Pancreas (tissue), 10 donors: ENCODE measurements around the gene GSTM1. TPM values are rescaled to one million over a fixed set of nuclear protein-coding genes. Genes with fewer than 3 reads are reported as not detected.
A peak's percentile ranks its signal among the peaks of the same experiment; 100 is the strongest.

Experiments
- ATAC-seq, 4 donors: fragments of 200-7000 bp; cut with Tn5 transposase; one replicate each; pipeline versions ENCODE4 v1.8.0 to v1.9.1; 2020; ENCODE audit warnings: mild to moderate bottlenecking in 4 of 4, moderate library complexity in 4 of 4
- DNase-seq, 6 donors: peaks; one replicate each; pipeline ENCODE4 v3.0.0-alpha.2; 2020
- FAIRE-seq: peaks from 2 replicates; lab custom pipeline; 2012; peaks lifted over from hg19 to GRCh38; lab: Jason Lieb, UNC
- H3K27ac ChIP-seq, 4 donors: fragments of 200-600 bp; sonication (generic); 1 replicate in 3 of 4; 2 replicates in 1 of 4; pipeline versions ENCODE4 v1.5.0 to v1.8.0; 2020
- H3K27me3 ChIP-seq, 4 donors: fragments of 200-600 bp; one replicate each; pipeline ENCODE4 v1.8.0; 2021
- H3K36me3 ChIP-seq, 3 donors: fragments of 200-600 bp; sonication (generic) in 1 of 3; one replicate each; pipeline versions ENCODE4 v1.5.0 to v1.8.0; 2020 to 2021
- H3K4me1 ChIP-seq, 3 donors: fragments of 200-600 bp; one replicate each; pipeline ENCODE4 v1.8.0; 2021
- H3K4me3 ChIP-seq, 4 donors: fragments of 200-600 bp; sonication (generic) in 2 of 4; one replicate each; pipeline versions ENCODE4 v1.5.0 to v1.8.0; 2020 to 2021
- H3K9me3 ChIP-seq, 4 donors: fragments of 200-600 bp; one replicate each; pipeline ENCODE4 v1.8.0; 2021
- CTCF ChIP-seq, 4 donors: fragments of 200-600 bp; sonication (generic) in 3 of 4; IDR thresholded peaks; one replicate each; pipeline versions ENCODE4 v1.5.0 to v1.8.0; 2021; ENCODE audit warnings: antibody characterized with exemption in 4 of 4
- whole genome bisulfite sequencing, 2 donors: extraction: QIAGEN DNeasy Blood & Tissue Kit; methylation state at CpG; one replicate each; pipeline ENCODE4 v1.1.7; 2013; 5-methylcytosine and 5-hydroxymethylcytosine counted together
- intact Hi-C, 3 donors: fragments of 100-400 bp; cut with DNase I; formaldehyde crosslinking; loops; one replicate each; pipeline versions ENCODE4 v1.11.1 to v1.14.2; 2022
- polyA plus RNA-seq, 2 donors: library from polyadenylated mRNA; stranded (reverse); fragments of 200-250 nt; gene quantifications; one replicate each; pipeline ENCODE4 v1.2.3, GENCODE V29; 2013
- total RNA-seq, 6 donors: library from RNA; stranded (reverse); fragmentation: NEBNext Ultra II Directional in 4 of 6; extraction: Animal tissue kit (Norgen Biotek cat#: 25700) in 4 of 6; gene quantifications; one replicate each; pipeline versions ENCODE4 v1.2.1 to v1.2.4, GENCODE V29; 2021 to 2023
- donor health status: healthy with polysubstance abuse.
- donor health status: DM: no; HTN: no; CAD: no; lungs with moderate emphysema.
- donor health status: DM: no; HTN: no; CAD: no.
- donor health status: control.
- donor health status: control.
- donor health status: Bipolar disorder and iron deficiency.
- donor health status: DM: yes; HTN: yes; CAD: no.
- donor health status: DM: no; HTN: no; CAD: no.
- donor health status: DM: no; HTN: no; CAD: no.
- donor health status: DM: yes; HTN: yes; CAD: no.

GSTM1 gene
- total and polyA plus RNA-seq, 8 donors = 21.7 to 41.8 (median 26.9) TPM; not detected in 3

GRCh38 chr1:109740615-109741373 is 53.2 kb downstream of the GSTM1 start, which contains the start of gene GSTM3:
Gene GSTM3, minus strand, starts transcription at chr1:109741038. Its CDS starts 751 bp downstream, at chr1:109740287.
- peak in 3 of 4 donors; percentile 7 to 41 (median 9) for ATAC-seq

More at GRCh38 chr1:109740615-109741373, 53.2 kb downstream of the GSTM1 start, which contains the start of gene GSTM3:
- no peaks in the 10 kb centered on the region for H3K4me1 ChIP-seq
- H3K36me3 ChIP-seq = peaks cover 0 to 7% (median 0%) of the 10 kb centered on the region in 3 donors
- peak within 1 kb of the TSS; percentile 34 to 82 (median 50) for H3K4me3 ChIP-seq
- no peak for DNase-seq
- H3K27me3 ChIP-seq = no peaks in the 10 kb centered on the region
- WGBS, 2 donors = 2 to 17% methylated on average over 10 of the region's 10 CpGs
- intact Hi-C loops = no loop called here
- peak within 1 kb of the TSS in 2 of 4 donors; percentile 39 to 64 for H3K27ac ChIP-seq
- no peak for TF ChIP-seq CTCF (IDR thresholded peaks at IDR 0.05)
- H3K9me3 ChIP-seq = no peaks in the 10 kb centered on the region
- no peak for FAIRE-seq

Other genes starting within 250 kb of the GSTM1 start
- gene SYPL2, start 221.3 kb upstream of the GSTM1 start, total RNA-seq = 1 to 10 TPM; 1.5 to 3.7 (median 2.5) TPM
- 1 to 10 TPM; 1.5 to 2.8 TPM for gene SYPL2, start 221.3 kb upstream of the GSTM1 start, polyA plus RNA-seq
- 1 to 10 TPM; 1.1 to 3.5 (median 1.7) TPM for gene ATXN7L2, start 203.9 kb upstream of the GSTM1 start, total RNA-seq
- 10 to 100 TPM; 15.2 to 15.7 TPM for gene ATXN7L2, start 203.9 kb upstream of the GSTM1 start, polyA plus RNA-seq
- 10 to 100 TPM in 3 of 6 donors, 1 to 10 TPM in 3; 8.1 to 11.6 (median 9.7) TPM for gene CYB561D1, start 193.7 kb upstream of the GSTM1 start, total RNA-seq
- gene CYB561D1, start 193.7 kb upstream of the GSTM1 start, polyA plus RNA-seq = 1 to 10 TPM; 5.1 to 7.1 TPM
- 1 to 10 TPM; 4.4 to 5.8 (median 5.3) TPM for gene AMIGO1, start 178.1 kb upstream of the GSTM1 start, total RNA-seq
- gene AMIGO1, start 178.1 kb upstream of the GSTM1 start, polyA plus RNA-seq = 1 to 10 TPM; 1.6 to 4.9 TPM
- under 1 TPM in 1 of 6 donors, not detected in 5; 0.09 TPM for gene GPR61, start 147.9 kb upstream of the GSTM1 start, total RNA-seq
- gene GPR61, start 147.9 kb upstream of the GSTM1 start, polyA plus RNA-seq = under 1 TPM in 1 of 2 donors, not detected in 1; 0.19 TPM
- 1 to 10 TPM; 2.5 to 3.9 (median 3.1) TPM for gene GNAI3, start 139.2 kb upstream of the GSTM1 start, total RNA-seq
- 1 to 10 TPM; 1.1 to 1.9 TPM for gene GNAI3, start 139.2 kb upstream of the GSTM1 start, polyA plus RNA-seq
- under 1 TPM in 1 of 6 donors, not detected in 5; 0.60 TPM for gene GNAT2, start 68.2 kb upstream of the GSTM1 start, total RNA-seq
- gene GNAT2, start 68.2 kb upstream of the GSTM1 start, polyA plus RNA-seq = under 1 TPM in 1 of 2 donors, not detected in 1; 0.82 TPM
- gene AMPD2, start 68.0 kb upstream of the GSTM1 start, total RNA-seq = 10 to 100 TPM; 17.6 to 48.5 (median 26.1) TPM
- gene AMPD2, start 68.0 kb upstream of the GSTM1 start, polyA plus RNA-seq = 10 to 100 TPM; 40.3 to 57.3 TPM
- 10 to 100 TPM; 13.4 to 36.6 (median 16.5) TPM for gene GSTM4, start 31.7 kb upstream of the GSTM1 start, total RNA-seq
- gene GSTM4, start 31.7 kb upstream of the GSTM1 start, polyA plus RNA-seq = 10 to 100 TPM; 24.4 to 32.8 TPM
- 10 to 100 TPM; 10.4 to 47.5 (median 27.6) TPM for gene GSTM2, start 19.8 kb upstream of the GSTM1 start, total RNA-seq
- 100 to 1,000 TPM; 139 to 193 TPM for gene GSTM2, start 19.8 kb upstream of the GSTM1 start, polyA plus RNA-seq
- gene GSTM5, start 24.4 kb downstream of the GSTM1 start, total RNA-seq = 1 to 10 TPM in 3 of 6 donors, under 1 TPM in 3; 0.42 to 4.5 (median 1.1) TPM
- gene GSTM5, start 24.4 kb downstream of the GSTM1 start, polyA plus RNA-seq = 1 to 10 TPM; 3.0 to 3.8 TPM
- 10 to 100 TPM; 13.9 to 29.0 (median 19.1) TPM for gene GSTM3, start 53.2 kb downstream of the GSTM1 start, total RNA-seq
- gene GSTM3, start 53.2 kb downstream of the GSTM1 start, polyA plus RNA-seq = 10 to 100 TPM; 37.2 to 58.1 TPM
- 1 to 10 TPM in 5 of 6 donors, under 1 TPM in 1; 0.39 to 3.2 (median 1.4) TPM for gene EPS8L3, start 76.1 kb downstream of the GSTM1 start, total RNA-seq
- gene EPS8L3, start 76.1 kb downstream of the GSTM1 start, polyA plus RNA-seq = 1 to 10 TPM in 1 of 2 donors, under 1 TPM in 1; 0.46 to 4.3 TPM
- gene CSF1, start 223.0 kb downstream of the GSTM1 start, total RNA-seq = 10 to 100 TPM in 4 of 6 donors, 1 to 10 TPM in 2; 6.7 to 38.3 (median 13.4) TPM
- 10 to 100 TPM; 15.5 to 16.5 TPM for gene CSF1, start 223.0 kb downstream of the GSTM1 start, polyA plus RNA-seq